ENCODE results near the gene LUC7L3.

- no peak for TF ChIP-seq CTCF (IDR thresholded peaks at IDR 0.05; ENCODE audit: borderline replicate concordance, extremely low read depth, low read length, poor library complexity, severe bottlenecking)
- no peak for TF ChIP-seq EZH2 (IDR thresholded peaks at IDR 0.05; ENCODE audit: borderline replicate concordance, low read depth, low read length, severe bottlenecking)
These were observed 37.0 kb upstream of the LUC7L3 start for GRCh38 chr17:50682441-50682840.
